ENCODE measurements around the gene REEP1.

Gene REEP1

GRCh38 chr2:86338778-86339295 lies 1.4 kb upstream of the REEP1 start:
- Histone ChIP-seq H3F3A (ENCODE audit: insufficient read depth, low read length) (no peaks in the 10 kb centered on the region), H3K9me3 (ENCODE audit: low read length) (no peaks in the 10 kb centered on the region), H3K4me3 (ENCODE audit: low read depth, low read length, poor library complexity, severe bottlenecking) (no peak overlapping the region), H3K27ac (ENCODE audit: low read depth, low read length, poor library complexity, severe bottlenecking) (no peak overlapping the region), H3K4me2 (ENCODE audit: low read length) (no peak overlapping the region), H3K36me3 (ENCODE audit: insufficient read depth, low read length) (no peaks in the 10 kb centered on the region), H3K79me2 (ENCODE audit: insufficient read depth, low read length) (no peaks in the 10 kb centered on the region), H3K4me1 (ENCODE audit: insufficient read depth, low read length, severe bottlenecking) (no peaks in the 10 kb centered on the region), H3K9ac (ENCODE audit: low read length) (no peak overlapping the region), H3K27me3 (ENCODE audit: insufficient read depth, low read length) (no peaks in the 10 kb centered on the region), H2AFZ (ENCODE audit: low read length) (no peak overlapping the region), H3K9me2 (ENCODE audit: low read depth, low read length) (no peaks in the 10 kb centered on the region), H4K20me1 (ENCODE audit: insufficient read depth, low read length) (no peaks in the 10 kb centered on the region)
- TF ChIP-seq EZH2 (IDR thresholded peaks at IDR 0.05; ENCODE audit: borderline replicate concordance, low read length): no peak
- TF ChIP-seq, protein P1, sequence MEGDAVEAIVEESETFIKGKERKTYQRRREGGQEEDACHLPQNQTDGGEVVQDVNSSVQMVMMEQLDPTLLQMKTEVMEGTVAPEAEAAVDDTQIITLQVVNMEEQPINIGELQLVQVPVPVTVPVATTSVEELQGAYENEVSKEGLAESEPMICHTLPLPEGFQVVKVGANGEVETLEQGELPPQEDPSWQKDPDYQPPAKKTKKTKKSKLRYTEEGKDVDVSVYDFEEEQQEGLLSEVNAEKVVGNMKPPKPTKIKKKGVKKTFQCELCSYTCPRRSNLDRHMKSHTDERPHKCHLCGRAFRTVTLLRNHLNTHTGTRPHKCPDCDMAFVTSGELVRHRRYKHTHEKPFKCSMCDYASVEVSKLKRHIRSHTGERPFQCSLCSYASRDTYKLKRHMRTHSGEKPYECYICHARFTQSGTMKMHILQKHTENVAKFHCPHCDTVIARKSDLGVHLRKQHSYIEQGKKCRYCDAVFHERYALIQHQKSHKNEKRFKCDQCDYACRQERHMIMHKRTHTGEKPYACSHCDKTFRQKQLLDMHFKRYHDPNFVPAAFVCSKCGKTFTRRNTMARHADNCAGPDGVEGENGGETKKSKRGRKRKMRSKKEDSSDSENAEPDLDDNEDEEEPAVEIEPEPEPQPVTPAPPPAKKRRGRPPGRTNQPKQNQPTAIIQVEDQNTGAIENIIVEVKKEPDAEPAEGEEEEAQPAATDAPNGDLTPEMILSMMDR (IDR thresholded peaks at IDR 0.05; ENCODE audit: low read length): no peak

DNA sequence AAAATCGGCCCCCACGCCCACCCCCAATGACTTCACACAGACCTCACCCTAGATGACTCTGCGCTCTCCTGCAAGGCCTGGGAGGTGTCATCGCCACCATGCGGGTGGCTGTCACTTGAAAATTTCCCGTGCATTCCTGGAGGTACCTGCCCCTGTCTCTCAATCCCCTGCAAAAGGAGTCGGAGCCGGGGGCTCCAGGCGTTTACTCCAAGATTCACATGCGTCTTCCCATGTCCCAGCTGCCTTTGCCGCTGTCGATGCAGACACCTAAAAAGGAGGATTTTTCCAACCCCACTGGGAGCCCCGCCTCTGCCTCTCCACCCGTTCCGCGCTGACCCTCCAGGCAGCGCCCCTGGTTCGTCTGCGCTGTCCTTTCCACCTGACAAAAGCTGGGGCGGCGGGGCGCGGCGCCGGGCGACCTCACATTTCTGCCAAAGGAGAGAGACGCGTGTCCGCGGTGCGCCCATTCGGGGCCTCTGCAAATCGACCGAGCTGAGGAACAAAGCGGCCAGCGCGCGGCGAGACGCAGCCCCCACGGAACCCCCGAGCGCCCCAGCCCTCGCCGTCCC lies 667 bp downstream of the REEP1 start:
- H3K27ac ChIP-seq (ENCODE audit: low read depth, low read length, poor library complexity, severe bottlenecking): no peak overlapping the region
- H3F3A ChIP-seq (ENCODE audit: insufficient read depth, low read length): no peaks in the 10 kb centered on the region
- H3K4me2 ChIP-seq (ENCODE audit: low read length): no peak overlapping the region
- H3K36me3 ChIP-seq (ENCODE audit: insufficient read depth, low read length): no peaks in the 10 kb centered on the region
- H3K4me1 ChIP-seq (ENCODE audit: insufficient read depth, low read length, severe bottlenecking): no peaks in the 10 kb centered on the region
- TF ChIP-seq EZH2 (IDR thresholded peaks at IDR 0.05; ENCODE audit: borderline replicate concordance, low read length): no peak
- TF ChIP-seq, protein P1 (IDR thresholded peaks at IDR 0.05; ENCODE audit: low read length): no peak
- no peak overlapping the region for H2AFZ ChIP-seq (ENCODE audit: low read length)
- no peak overlapping the region for H3K4me3 ChIP-seq (ENCODE audit: low read depth, low read length, poor library complexity, severe bottlenecking)
- H3K9me3 ChIP-seq (ENCODE audit: low read length): no peaks in the 10 kb centered on the region
- H3K9me2 ChIP-seq (ENCODE audit: low read depth, low read length): no peaks in the 10 kb centered on the region
- H3K9ac ChIP-seq (ENCODE audit: low read length): no peak overlapping the region
- H3K27me3 ChIP-seq (ENCODE audit: insufficient read depth, low read length): no peaks in the 10 kb centered on the region
- no peaks in the 10 kb centered on the region for H4K20me1 ChIP-seq (ENCODE audit: insufficient read depth, low read length)
- no peaks in the 10 kb centered on the region for H3K79me2 ChIP-seq (ENCODE audit: insufficient read depth, low read length)

- no peaks in the 10 kb centered on the region for H3K9me3 ChIP-seq (ENCODE audit: low read length)
- H3K36me3 ChIP-seq (ENCODE audit: insufficient read depth, low read length): no peaks in the 10 kb centered on the region
- no peak overlapping the region for H2AFZ ChIP-seq (ENCODE audit: low read length)
- H3K4me3 ChIP-seq (ENCODE audit: low read depth, low read length, poor library complexity, severe bottlenecking): no peak overlapping the region
- TF ChIP-seq, protein P1 (IDR thresholded peaks at IDR 0.05; ENCODE audit: low read length): no peak
- TF ChIP-seq EZH2 (IDR thresholded peaks at IDR 0.05; ENCODE audit: borderline replicate concordance, low read length): no peak
- H3K9me2 ChIP-seq (ENCODE audit: low read depth, low read length): no peaks in the 10 kb centered on the region
- H3F3A ChIP-seq (ENCODE audit: insufficient read depth, low read length): no peaks in the 10 kb centered on the region
- no peaks in the 10 kb centered on the region for H3K4me1 ChIP-seq (ENCODE audit: insufficient read depth, low read length, severe bottlenecking)
- no peaks in the 10 kb centered on the region for H4K20me1 ChIP-seq (ENCODE audit: insufficient read depth, low read length)
- no peaks in the 10 kb centered on the region for H3K79me2 ChIP-seq (ENCODE audit: insufficient read depth, low read length)
- no peak overlapping the region for H3K27ac ChIP-seq (ENCODE audit: low read depth, low read length, poor library complexity, severe bottlenecking)
- no peaks in the 10 kb centered on the region for H3K27me3 ChIP-seq (ENCODE audit: insufficient read depth, low read length)
- H3K4me2 ChIP-seq (ENCODE audit: low read length): no peak overlapping the region
- H3K9ac ChIP-seq (ENCODE audit: low read length): no peak overlapping the region
Measured at GRCh38 chr2:86335865-86336674, 1.4 kb downstream of the REEP1 start.
